GM19351 (cell line): Measurements from ENCODE around the gene PLCB4.

Experiments used
- ATAC-seq: cut with Tn5 transposase; IDR thresholded peaks from one replicate; pipeline ENCODE4 v1.9.1; 2021; ENCODE audit warnings: mild to moderate bottlenecking, moderate library complexity; ENCODE audit not compliant: unreplicated experiment

The PLCB4 gene

GRCh38 chr20:9480066-9480465, 411.2 kb downstream of the PLCB4 start:
- ATAC-seq: no peak

- ATAC-seq: no peak
Observed at GRCh38 chr20:9482180-9482579, 413.3 kb downstream of the PLCB4 start.

- no peak for ATAC-seq
Observed at GRCh38 chr20:9483131-9483530, 414.2 kb downstream of the PLCB4 start.

GRCh38 chr20:9485614-9486340, 416.9 kb downstream of the PLCB4 start:
- no peak for ATAC-seq

- no peak for ATAC-seq
Observed at GRCh38 chr20:9487231-9487630, 418.3 kb downstream of the PLCB4 start.

- no peak for ATAC-seq
Observed at GRCh38 chr20:9488063-9488462, 419.2 kb downstream of the PLCB4 start.

GRCh38 chr20:9490161-9490560, 421.3 kb downstream of the PLCB4 start:
- ATAC-seq: no peak

- ATAC-seq: no peak
Observed at GRCh38 chr20:9490631-9491030, 421.7 kb downstream of the PLCB4 start.

GRCh38 chr20:9491324-9491723, 422.4 kb downstream of the PLCB4 start:
- no peak for ATAC-seq

GRCh38 chr20:9492067-9492466, 423.2 kb downstream of the PLCB4 start:
- no peak for ATAC-seq

GRCh38 chr20:9493803-9494202, 424.9 kb downstream of the PLCB4 start:
- ATAC-seq: no peak

GRCh38 chr20:9495701-9496100, 426.8 kb downstream of the PLCB4 start:
- no peak for ATAC-seq

- ATAC-seq: no peak
Observed at GRCh38 chr20:9496155-9496554, 427.3 kb downstream of the PLCB4 start.

GRCh38 chr20:9498322-9498721, 429.4 kb downstream of the PLCB4 start:
- no peak for ATAC-seq

GRCh38 chr20:9499126-9499899, 430.4 kb downstream of the PLCB4 start:
- no peak for ATAC-seq

GRCh38 chr20:9500121-9500520, 431.2 kb downstream of the PLCB4 start:
- no peak for ATAC-seq

GRCh38 chr20:9501473-9501872, 432.6 kb downstream of the PLCB4 start:
- ATAC-seq: no peak

- no peak for ATAC-seq
Observed at GRCh38 chr20:9503526-9504245, 434.8 kb downstream of the PLCB4 start.

- ATAC-seq: no peak
Observed at GRCh38 chr20:9506280-9506821, 437.5 kb downstream of the PLCB4 start.

- no peak for ATAC-seq
Observed at GRCh38 chr20:9506964-9507369, 438.1 kb downstream of the PLCB4 start.

GRCh38 chr20:9507544-9508239, 438.8 kb downstream of the PLCB4 start:
- ATAC-seq: no peak
